Glutamatergic neuron (in vitro differentiated cells): ENCODE results near the gene SMARCA5. TPM values are rescaled to one million over a fixed set of nuclear protein-coding genes. Genes with fewer than 3 reads are reported as not detected.

Experiments
- DNase-seq: peaks from one replicate; pipeline ENCODE4 v3.0.0; 2022
- H3K27ac Mint-ChIP-seq: one replicate; pipeline ENCODE4 v1.8.0; 2020; ENCODE audit warnings: mild to moderate bottlenecking, mixed read lengths, inconsistent platforms; ENCODE audit not compliant: unreplicated experiment
- H3K27me3 Mint-ChIP-seq: one replicate; pipeline ENCODE4 v1.8.0; 2020; ENCODE audit warnings: mild to moderate bottlenecking, moderate library complexity, mixed read lengths, inconsistent platforms; ENCODE audit not compliant: unreplicated experiment
- H3K36me3 Mint-ChIP-seq: one replicate; pipeline ENCODE4 v1.8.0; 2020; ENCODE audit warnings: mild to moderate bottlenecking, mixed read lengths, inconsistent platforms; ENCODE audit not compliant: unreplicated experiment
- H3K4me1 Mint-ChIP-seq: one replicate; pipeline ENCODE4 v1.8.0; 2020; ENCODE audit warnings: mild to moderate bottlenecking, low read depth, mixed read lengths, inconsistent platforms; ENCODE audit not compliant: unreplicated experiment
- H3K4me3 Mint-ChIP-seq: one replicate; pipeline ENCODE4 v1.8.0; 2020; ENCODE audit warnings: mild to moderate bottlenecking, mixed read lengths, inconsistent platforms; ENCODE audit not compliant: unreplicated experiment
- H3K9me3 Mint-ChIP-seq: one replicate; pipeline ENCODE4 v1.8.0; 2020; ENCODE audit warnings: mild to moderate bottlenecking, moderate library complexity, mixed read lengths, inconsistent platforms; ENCODE audit not compliant: unreplicated experiment
- total RNA-seq: library from RNA; stranded (reverse); fragmentation: NEBNext Ultra II Directional; extraction: Animal tissue kit (Norgen Biotek cat#: 25700); gene quantifications from one replicate; pipeline ENCODE4 v1.2.1, GENCODE V29; 2021; ENCODE audit not compliant: unreplicated experiment
- TF ChIP-seq, protein P1 (sequence below): fragments of 200-600 bp; sonication (generic); IDR thresholded peaks from one replicate; pipeline ENCODE4 v1.5.0; 2021; ENCODE audit not compliant: partially characterized antibody, unreplicated experiment

SMARCA5 gene
- total RNA-seq, 1 donor from 2014 or later, result 107 TPM

DNA sequence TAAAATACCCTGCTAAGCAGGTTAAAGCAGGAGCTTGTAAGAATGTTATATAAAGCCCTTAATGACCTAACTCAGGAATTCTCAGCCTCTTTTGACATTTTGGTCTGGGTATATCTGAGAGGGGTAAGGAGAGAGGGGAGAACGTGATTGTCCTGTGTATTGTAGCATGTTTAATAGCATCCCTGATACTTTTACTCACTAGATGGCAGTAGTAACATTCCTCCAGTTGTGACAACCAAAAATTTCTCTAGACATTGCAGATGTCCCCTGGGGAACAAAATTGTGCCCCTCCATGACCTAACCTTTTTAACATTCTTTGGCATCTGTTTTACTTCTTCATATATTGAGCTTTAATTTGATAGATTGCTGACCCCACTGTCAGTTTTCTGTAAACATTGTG lies 17.9 kb downstream of the SMARCA5 start:
- Mint-ChIP-seq H3K36me3 (no peaks in the 10 kb centered on the region), H3K4me3 (no peak overlapping the region), H3K27ac (no peak overlapping the region)

DNA sequence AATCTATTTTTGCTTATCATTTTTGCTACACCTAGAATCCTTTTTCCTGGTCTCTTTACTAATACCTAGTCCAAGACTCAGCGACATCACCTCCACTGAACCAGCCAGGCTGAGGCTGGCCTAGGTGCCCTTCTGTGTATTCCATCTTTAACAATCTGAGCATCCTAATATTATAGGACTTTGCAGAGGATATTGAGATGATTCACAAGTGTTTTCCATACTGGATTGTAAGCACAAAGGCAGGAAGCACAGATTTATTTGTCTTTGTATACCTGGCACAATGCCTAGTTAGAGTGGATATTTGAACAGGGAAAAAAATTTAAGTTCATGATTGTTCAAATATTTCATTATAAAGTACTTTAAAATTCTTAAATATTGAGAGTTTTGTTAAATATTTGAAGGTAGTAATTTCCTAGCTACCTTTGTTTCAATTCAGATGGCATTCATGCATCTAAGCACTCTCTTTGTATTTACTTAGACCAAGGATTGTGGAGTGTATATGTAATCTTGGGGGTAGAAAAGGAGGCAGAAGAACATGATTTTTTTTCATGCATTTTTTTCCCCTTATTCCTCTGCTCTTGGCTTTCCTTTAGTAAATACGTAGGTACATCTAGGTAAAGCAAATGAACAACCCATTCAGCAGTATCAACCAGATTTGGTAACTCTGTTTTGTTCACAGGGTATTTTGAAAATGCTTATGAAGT lies 18.4 kb downstream of the SMARCA5 start:
- Mint-ChIP-seq H3K36me3 (no peaks in the 10 kb centered on the region), H3K4me1 (no peaks in the 10 kb centered on the region), H3K27ac (no peak overlapping the region), H3K9me3 (peaks cover 2% of the 10 kb centered on the region), H3K27me3 (no peaks in the 10 kb centered on the region), H3K4me3 (no peak overlapping the region)
- TF ChIP-seq, protein P1, sequence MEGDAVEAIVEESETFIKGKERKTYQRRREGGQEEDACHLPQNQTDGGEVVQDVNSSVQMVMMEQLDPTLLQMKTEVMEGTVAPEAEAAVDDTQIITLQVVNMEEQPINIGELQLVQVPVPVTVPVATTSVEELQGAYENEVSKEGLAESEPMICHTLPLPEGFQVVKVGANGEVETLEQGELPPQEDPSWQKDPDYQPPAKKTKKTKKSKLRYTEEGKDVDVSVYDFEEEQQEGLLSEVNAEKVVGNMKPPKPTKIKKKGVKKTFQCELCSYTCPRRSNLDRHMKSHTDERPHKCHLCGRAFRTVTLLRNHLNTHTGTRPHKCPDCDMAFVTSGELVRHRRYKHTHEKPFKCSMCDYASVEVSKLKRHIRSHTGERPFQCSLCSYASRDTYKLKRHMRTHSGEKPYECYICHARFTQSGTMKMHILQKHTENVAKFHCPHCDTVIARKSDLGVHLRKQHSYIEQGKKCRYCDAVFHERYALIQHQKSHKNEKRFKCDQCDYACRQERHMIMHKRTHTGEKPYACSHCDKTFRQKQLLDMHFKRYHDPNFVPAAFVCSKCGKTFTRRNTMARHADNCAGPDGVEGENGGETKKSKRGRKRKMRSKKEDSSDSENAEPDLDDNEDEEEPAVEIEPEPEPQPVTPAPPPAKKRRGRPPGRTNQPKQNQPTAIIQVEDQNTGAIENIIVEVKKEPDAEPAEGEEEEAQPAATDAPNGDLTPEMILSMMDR, result no peak
- DNase-seq, result no peak

More for the DNA sequence above, 17.9 kb downstream of the SMARCA5 start:
- DNase-seq, result no peak
- Mint-ChIP-seq H3K27me3 (no peaks in the 10 kb centered on the region), H3K9me3 (peaks cover 2% of the 10 kb centered on the region), H3K4me1 (no peaks in the 10 kb centered on the region)
- TF ChIP-seq, protein P1, result no peak

DNA sequence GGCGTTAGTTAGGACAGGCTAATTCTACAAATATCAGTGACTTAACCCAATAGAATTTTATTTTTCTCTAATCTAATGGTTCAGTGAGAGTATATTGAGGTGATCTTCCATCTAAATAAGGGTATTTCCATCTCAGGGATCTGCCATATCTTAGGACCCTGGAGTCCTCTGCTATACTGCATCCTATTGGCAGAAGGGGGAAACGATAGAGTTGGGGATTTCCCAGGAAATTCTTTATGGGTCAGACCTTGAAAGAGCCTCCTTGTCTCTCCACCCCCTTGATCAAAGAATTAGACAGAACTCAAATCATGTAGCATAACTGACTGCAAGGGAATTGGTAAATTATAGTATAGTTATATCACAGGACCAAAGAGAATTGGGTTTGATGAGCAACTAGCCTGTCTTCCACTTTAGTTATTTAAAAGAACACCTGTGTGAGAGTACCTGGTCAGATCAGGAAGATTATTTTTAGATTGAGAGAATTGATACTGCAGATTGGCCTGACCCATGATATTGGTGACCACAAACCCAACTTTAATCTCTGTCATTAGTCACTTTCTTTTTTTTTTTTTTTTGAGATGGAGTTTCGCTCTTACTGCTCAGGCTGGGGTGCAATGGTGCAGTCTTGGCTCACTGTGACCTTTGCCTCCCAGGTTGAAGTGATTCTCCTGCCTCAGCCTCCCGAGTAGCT lies 25.6 kb downstream of the SMARCA5 start:
- TF ChIP-seq, protein P1, result no peak
- H3K9me3 Mint-ChIP-seq, result peaks cover 3% of the 10 kb centered on the region
- no peaks in the 10 kb centered on the region for H3K27me3 Mint-ChIP-seq
- no peaks in the 10 kb centered on the region for H3K36me3 Mint-ChIP-seq
- H3K27ac Mint-ChIP-seq, result no peak overlapping the region
- no peaks in the 10 kb centered on the region for H3K4me1 Mint-ChIP-seq
- no peak overlapping the region for H3K4me3 Mint-ChIP-seq
- DNase-seq, result no peak

DNA sequence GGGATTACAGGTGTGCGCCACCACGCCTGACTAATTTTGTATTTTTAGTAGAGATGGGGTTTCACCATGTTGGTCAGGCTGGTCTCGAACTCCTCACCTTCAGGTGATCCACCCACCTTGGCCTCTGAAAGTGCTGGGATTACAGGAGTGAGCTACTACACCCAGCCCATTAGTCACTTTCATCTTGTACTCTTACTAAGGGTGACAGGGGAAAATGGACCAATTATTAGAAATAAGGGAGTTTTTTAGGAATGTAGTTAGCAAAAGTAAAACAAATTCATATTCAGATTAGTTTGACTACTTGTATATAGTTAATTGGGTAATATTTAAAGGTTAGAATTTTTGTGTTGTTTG lies 26.1 kb downstream of the SMARCA5 start:
- Mint-ChIP-seq H3K9me3 (peaks cover 3% of the 10 kb centered on the region), H3K36me3 (no peaks in the 10 kb centered on the region), H3K27me3 (no peaks in the 10 kb centered on the region), H3K4me3 (no peak overlapping the region), H3K4me1 (no peaks in the 10 kb centered on the region), H3K27ac (no peak overlapping the region)
- TF ChIP-seq, protein P1, result no peak
- no peak for DNase-seq

DNA sequence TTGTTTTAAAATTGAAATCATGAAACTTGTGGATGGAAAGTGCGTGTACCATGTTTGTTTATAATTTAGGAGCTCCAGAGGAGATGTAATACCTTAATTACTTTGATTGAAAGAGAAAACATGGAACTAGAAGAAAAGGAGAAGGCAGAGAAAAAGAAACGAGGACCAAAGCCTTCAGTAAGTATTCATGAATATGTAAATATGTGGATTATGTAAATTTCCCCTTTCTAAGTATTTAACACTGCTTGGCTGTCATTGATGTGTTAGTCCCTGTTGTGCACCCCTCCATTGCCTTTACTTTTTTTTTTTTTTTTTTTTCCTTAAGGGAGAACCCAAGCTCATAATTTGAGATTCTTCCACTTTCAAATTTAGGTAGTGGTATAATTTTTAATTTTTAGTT lies 36.4 kb downstream of the SMARCA5 start:
- no peak for DNase-seq
- Mint-ChIP-seq H3K36me3 (no peaks in the 10 kb centered on the region), H3K27ac (no peak overlapping the region), H3K4me3 (no peak overlapping the region), H3K4me1 (no peaks in the 10 kb centered on the region), H3K27me3 (peaks cover 2% of the 10 kb centered on the region), H3K9me3 (no peaks in the 10 kb centered on the region)
- TF ChIP-seq, protein P1, result no peak
